SK-N-MC (cell line): Measurements from ENCODE around the gene HDAC1.

Experiments used
- EZH2 ChIP-seq: fragments of 200-600 bp; sonication (generic); IDR thresholded peaks from one replicate; pipeline ENCODE4 v1.6.1; 2017; ENCODE audit warnings: antibody characterized with exemption
- POLR2AphosphoS5 ChIP-seq: IDR thresholded peaks from 2 replicates; pipeline ENCODE4 v1.6.1; 2012; ENCODE audit warnings: mild to moderate bottlenecking, low read depth, low read length, borderline replicate concordance

DNA sequence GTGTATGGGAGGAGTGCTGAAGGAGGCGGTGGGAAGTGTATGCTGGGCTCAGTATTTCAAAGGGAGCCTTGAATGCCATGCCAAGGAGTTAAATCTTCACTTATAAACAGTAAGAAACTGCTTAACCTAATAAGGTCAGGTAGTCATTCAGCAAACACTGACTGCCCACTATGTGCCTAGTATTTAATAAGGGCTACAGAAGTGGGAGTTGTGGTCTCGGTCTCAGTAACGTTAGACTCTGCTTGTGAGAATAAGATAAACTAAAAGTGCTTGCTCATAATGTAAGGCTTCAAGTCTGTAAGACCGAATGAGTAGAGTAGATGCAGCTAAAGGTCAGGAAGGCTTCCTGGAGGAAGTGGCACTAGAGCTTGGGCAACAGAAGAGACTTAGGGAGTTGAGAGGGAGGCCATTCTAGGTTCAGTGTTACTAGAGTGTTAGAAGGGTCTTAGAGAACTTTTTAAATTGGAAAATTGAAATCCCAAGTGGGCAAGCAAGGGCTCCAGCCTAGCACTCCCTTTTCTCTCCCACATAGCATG, 38.1 kb downstream of the HDAC1 start:
- no peak for TF ChIP-seq EZH2
- no peak for TF ChIP-seq POLR2AphosphoS5
